Thoracic aorta (tissue), 2 donors: ENCODE data around the gene KCNC4. TPM values are rescaled to one million over a fixed set of nuclear protein-coding genes. Genes with fewer than 3 reads are reported as not detected.

Experiments
- ATAC-seq: fragments of 150-250 bp; one replicate; pipeline ENCODE4 v1.8.0; 2017; ENCODE audit warnings: low read depth; ENCODE audit not compliant: insufficient number of reproducible peaks, low FRiP score
- DNase-seq: peaks from one replicate; pipeline ENCODE4 v3.0.0-alpha.2; 2020; ENCODE audit warnings: low spot score
- H3K27ac ChIP-seq, 2 donors: fragments of 200-600 bp; sonication (generic); 1 replicate in 1 of 2; 2 replicates in 1 of 2; pipeline ENCODE4 v1.5.1; 2016; ENCODE audit warnings: mild to moderate bottlenecking in 2 of 2, moderate library complexity in 2 of 2
- H3K27me3 ChIP-seq: fragments of 200-600 bp; sonication (generic); replicated peaks from 2 replicates; pipeline ENCODE4 v1.6.0; 2016; ENCODE audit warnings: mild to moderate bottlenecking; ENCODE audit not compliant: insufficient read depth
- H3K36me3 ChIP-seq: fragments of 200-600 bp; sonication (generic); one replicate; pipeline ENCODE4 v1.5.1; 2016
- H3K4me1 ChIP-seq, 2 donors: fragments of 200-600 bp; sonication (generic); 1 replicate in 1 of 2; 2 replicates in 1 of 2; pipeline versions ENCODE4 v1.5.1 to v1.6.0; 2016; ENCODE audit warnings: low read depth in 2 of 2, mild to moderate bottlenecking in 1 of 2; ENCODE audit not compliant: control insufficient read depth in 1 of 2
- H3K4me3 ChIP-seq: fragments of 200-600 bp; sonication (generic); 2 replicates; pipeline ENCODE4 v1.5.1; 2016; ENCODE audit warnings: mild to moderate bottlenecking
- H3K9me3 ChIP-seq: fragments of 200-600 bp; sonication (generic); 2 replicates; pipeline ENCODE4 v1.5.1; 2016
- total RNA-seq, 2 donors: library from RNA; depleted of rRNA; stranded (reverse); fragments of >200 nt; gene quantifications; one replicate each; pipeline versions ENCODE4 v1.1.0 to v1.2.3, GENCODE V29; 2016
- TF ChIP-seq, protein P1 (sequence below): fragments of 200-600 bp; sonication (generic); IDR thresholded peaks from one replicate; pipeline ENCODE4 v1.5.1; 2019; ENCODE audit warnings: antibody characterized with exemption

The KCNC4 gene
- total RNA-seq, 2 donors from 2014 or later: 12.7 to 17.6 TPM

DNA sequence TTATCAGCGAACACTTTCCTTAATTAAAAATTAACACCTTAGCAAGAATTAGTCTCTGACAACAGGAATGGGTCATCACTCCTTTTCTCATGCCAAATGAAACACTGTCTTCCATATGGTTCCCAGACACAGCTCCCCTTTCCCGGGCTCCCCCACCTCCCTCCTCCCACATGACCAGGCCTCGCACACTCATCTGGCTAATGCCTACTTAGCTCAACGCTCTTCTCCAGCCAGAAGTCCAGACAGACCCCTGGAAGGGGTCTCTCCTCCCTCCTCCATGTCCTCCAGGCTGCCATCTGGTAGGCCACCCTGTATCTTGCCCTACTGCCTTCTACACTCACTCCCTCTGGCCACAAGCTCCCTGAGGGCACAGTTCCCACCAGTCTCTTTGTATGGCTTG, 39.9 kb downstream of the KCNC4 start:
- no peak for ATAC-seq

DNA sequence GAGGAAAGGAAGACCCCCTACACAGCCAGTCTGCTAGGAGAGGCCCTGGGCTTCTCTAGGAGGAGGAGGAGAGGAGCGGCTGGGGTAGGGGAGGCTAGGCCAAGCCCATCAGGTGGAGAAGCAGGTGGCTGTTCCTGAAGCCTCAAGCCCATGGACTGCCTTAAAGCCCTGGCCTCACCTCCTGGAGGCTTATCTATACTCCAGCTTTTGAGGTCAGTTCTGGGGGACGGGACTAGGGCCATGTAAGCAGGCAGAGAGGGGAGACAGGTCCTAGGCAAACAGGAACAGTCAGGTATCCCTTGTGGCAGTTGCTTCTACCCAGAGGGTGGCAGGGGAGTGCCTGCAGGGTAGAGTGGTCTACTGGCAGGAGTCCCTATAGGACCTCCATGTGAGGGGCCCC, 40.6 kb downstream of the KCNC4 start:
- Histone ChIP-seq H3K4me3 (no peak overlapping the region), H3K27ac (no peak overlapping the region), H3K36me3 (no peaks in the 10 kb centered on the region), H3K4me1 (no peaks in the 10 kb centered on the region), H3K9me3 (no peaks in the 10 kb centered on the region), H3K27me3 (no peaks in the 10 kb centered on the region)
- TF ChIP-seq, protein P1, sequence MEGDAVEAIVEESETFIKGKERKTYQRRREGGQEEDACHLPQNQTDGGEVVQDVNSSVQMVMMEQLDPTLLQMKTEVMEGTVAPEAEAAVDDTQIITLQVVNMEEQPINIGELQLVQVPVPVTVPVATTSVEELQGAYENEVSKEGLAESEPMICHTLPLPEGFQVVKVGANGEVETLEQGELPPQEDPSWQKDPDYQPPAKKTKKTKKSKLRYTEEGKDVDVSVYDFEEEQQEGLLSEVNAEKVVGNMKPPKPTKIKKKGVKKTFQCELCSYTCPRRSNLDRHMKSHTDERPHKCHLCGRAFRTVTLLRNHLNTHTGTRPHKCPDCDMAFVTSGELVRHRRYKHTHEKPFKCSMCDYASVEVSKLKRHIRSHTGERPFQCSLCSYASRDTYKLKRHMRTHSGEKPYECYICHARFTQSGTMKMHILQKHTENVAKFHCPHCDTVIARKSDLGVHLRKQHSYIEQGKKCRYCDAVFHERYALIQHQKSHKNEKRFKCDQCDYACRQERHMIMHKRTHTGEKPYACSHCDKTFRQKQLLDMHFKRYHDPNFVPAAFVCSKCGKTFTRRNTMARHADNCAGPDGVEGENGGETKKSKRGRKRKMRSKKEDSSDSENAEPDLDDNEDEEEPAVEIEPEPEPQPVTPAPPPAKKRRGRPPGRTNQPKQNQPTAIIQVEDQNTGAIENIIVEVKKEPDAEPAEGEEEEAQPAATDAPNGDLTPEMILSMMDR: no peak
- DNase-seq: no peak
- no peak for ATAC-seq

More for the DNA sequence above, 39.9 kb downstream of the KCNC4 start:
- TF ChIP-seq, protein P1: no peak
- Histone ChIP-seq H3K4me1 (no peaks in the 10 kb centered on the region), H3K36me3 (no peaks in the 10 kb centered on the region), H3K4me3 (no peak overlapping the region), H3K9me3 (no peaks in the 10 kb centered on the region), H3K27me3 (no peaks in the 10 kb centered on the region), H3K27ac (no peak overlapping the region)
- DNase-seq: no peak

DNA sequence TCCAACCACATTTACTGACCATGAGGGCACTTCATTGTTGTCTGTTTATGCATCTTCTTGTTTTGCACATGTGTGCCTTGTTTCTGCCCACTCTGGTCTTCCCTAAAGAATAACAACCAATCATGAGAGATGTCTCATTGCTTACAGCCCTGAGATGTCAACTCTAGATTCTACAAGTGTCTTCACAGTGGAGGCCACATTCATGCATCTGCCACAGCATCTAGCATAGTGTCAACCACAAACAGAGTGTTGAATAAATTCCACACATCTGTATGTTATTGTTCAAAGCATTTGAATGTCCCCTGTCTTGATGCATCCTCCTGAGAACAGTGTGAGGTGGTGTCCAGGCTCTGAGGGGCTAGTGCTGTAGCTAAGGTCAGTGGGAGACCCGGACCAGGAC, 43.1 kb downstream of the KCNC4 start:
- DNase-seq: no peak
- ATAC-seq: no peak
- Histone ChIP-seq H3K36me3 (no peaks in the 10 kb centered on the region), H3K4me3 (no peak overlapping the region), H3K4me1 (no peaks in the 10 kb centered on the region), H3K9me3 (no peaks in the 10 kb centered on the region), H3K27me3 (no peaks in the 10 kb centered on the region), H3K27ac (no peak overlapping the region)
- TF ChIP-seq, protein P1: no peak

DNA sequence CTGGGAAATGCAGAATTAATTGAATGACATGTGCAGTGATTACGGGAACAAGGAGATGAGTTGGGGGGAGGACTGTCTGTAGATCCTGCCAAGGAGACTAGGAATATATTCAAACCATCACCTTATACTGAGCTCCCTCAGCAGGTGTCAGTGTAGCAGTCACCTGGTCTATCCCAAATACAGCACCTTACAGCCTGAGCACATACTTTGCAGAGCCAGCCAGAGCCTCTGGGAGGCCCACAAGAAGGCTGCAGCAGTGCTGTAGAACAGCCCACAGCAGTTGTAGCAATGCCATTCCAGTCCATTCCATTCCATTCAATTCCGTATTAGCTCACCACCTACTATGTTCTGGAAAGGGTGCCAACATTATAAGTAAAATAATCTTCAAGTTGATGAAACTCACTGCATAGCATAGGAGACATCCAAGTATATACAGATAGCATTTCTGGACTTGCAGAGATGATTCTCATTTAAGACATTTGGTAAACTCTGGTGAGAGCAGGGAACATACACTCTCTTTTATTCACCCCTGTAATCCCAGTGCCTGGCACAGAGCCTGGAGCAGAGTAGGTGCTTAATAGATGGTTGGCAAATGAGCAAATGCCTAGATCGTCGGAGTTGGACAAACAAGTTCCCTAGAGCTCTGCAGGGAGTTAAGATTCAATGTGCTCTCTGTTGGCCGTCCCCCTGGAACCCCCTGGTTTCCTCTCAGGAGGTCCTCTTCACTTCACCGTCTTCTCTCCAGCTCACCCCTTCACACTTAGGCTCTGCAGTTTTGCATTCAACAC, 44.7 kb downstream of the KCNC4 start:
- Histone ChIP-seq H3K27me3 (no peaks in the 10 kb centered on the region), H3K9me3 (no peaks in the 10 kb centered on the region), H3K4me1 (no peaks in the 10 kb centered on the region), H3K36me3 (no peaks in the 10 kb centered on the region), H3K27ac (no peak overlapping the region), H3K4me3 (no peak overlapping the region)
- ATAC-seq (no peak), DNase-seq (no peak)
- TF ChIP-seq, protein P1: no peak

DNA sequence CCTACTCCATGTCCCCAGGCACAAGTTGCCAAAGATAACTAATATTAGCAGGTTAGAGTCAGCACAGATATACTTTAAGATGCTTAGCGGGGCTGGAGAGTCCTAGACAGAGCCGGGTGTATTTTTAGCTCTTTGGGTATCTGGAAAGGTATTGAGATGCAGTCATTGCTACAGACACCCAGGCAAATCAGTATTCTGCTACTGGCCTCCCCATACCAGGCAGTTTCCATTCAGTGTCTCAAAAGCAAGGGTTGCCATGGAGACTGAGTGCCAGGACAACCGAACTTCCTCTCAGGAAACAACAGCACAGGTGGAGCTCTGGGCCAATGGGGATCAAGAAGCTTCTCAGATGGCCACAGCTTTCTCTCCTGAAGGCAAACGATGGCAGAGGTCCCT, 45.3 kb downstream of the KCNC4 start:
- Histone ChIP-seq H3K9me3 (no peaks in the 10 kb centered on the region), H3K27me3 (no peaks in the 10 kb centered on the region), H3K4me3 (no peak overlapping the region), H3K36me3 (no peaks in the 10 kb centered on the region), H3K4me1 (no peaks in the 10 kb centered on the region), H3K27ac (no peak overlapping the region)
- TF ChIP-seq, protein P1: no peak
- ATAC-seq (no peak), DNase-seq (no peak)
